COLO668 (cell line): Measurements from ENCODE around the gene TSTD1.
"Not testable (repeated sequence)": the region's sequence is repeated elsewhere in the genome, so short reads cannot be mapped to it uniquely, and the experiment has no call there.

Source experiments
- DNase-seq: peaks from one replicate; lab custom pipeline; 2025; ENCODE audit not compliant: unreplicated experiment; lab: John Stamatoyannopoulos, UW

The TSTD1 gene

DNA sequence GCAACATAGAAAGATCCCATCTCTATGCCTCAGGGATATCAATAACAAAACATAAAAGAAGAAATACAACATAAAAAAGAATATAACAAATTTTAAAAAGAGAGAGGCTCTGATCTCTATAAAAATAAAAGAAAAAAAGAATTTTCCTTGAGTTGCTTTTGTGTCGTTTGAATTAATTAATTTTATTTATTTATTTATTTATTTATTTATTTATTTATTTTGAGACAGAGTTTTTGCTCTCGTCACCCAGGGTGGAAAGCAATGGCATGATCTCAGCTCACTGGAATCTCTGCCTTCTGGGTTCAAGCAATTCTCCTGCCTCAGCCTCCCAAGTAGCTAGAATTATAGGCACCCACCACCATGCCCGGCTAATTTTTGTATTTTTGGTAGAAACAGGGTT lies 26.3 kb downstream of the TSTD1 start:
- no peak for DNase-seq

DNA sequence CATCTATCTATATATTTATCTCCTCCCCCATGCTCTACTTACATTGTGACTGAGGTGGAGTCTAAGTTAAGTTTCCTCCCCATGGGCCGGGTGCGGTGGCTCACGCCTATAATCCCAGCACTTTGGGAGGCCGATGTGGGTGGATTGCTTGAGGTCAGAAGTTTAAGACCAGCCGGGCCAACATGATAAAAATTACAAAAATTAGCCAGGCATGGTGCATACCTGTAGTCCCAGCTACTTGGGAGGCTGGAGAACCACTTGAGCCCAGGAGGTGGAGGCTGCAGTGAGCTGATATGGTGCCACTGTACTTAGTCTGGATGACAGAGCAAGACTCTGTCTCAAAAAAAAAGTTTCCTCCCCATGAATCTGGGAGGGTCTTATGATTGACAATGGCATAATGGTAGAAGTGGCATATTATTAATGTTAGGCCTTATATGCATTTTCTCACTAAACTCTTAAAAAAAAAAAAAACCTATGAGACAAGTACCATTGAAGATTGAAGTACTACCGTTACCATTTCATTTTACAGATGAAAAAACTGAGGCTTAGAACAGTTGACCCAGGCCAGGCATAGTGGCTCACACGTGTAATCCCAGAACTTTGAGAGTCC lies 29.1 kb downstream of the TSTD1 start:
- DNase-seq: no peak

DNA sequence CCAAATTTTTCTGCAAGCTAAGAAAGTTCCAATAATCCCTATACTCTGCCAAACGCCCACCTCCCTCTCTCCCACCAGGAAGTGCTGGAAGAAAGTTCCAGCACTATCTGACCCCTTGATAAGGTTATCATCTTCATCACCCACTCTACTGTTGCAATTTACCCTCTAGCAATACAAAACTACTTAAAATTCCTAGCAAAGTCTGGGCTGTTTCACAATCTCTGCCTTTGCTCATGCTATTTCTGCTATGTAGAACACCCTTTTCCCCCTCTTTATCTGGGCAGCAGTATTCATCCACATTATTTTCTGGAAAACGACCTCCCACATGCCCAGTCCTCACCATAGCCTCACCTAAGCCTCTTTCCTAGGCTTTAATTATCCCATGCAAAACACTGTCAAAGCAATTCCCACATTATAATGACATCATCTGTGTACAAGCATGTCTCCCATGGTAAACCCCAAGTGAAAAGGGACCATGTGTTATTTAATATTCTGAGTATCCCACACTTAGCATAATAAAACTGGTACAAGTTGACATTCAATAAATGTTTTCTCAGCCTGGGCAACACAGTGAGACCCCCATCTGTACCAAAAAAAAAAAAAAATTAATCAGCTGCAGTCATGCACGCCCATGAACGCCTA lies 29.8 kb downstream of the TSTD1 start:
- DNase-seq: no peak

DNA sequence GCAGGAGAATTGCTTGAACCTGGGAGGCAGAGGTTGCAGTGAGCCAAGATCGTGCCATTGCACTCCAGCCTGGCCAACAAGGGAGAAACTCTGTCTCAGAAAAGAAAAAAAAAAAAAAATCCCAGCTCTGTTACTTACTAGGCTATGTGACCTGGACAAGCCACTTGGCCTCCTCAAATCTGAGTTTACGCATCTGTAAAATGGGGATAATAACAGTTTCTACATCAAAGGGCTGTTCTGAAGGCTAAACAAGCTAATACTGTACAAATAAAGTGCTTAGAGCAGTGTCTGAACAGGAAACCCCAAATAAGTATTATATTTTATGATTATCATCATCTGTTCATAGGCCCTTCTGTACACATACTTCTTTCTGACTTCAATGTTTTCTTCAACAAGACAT lies 31.4 kb downstream of the TSTD1 start:
- DNase-seq: no peak

DNA sequence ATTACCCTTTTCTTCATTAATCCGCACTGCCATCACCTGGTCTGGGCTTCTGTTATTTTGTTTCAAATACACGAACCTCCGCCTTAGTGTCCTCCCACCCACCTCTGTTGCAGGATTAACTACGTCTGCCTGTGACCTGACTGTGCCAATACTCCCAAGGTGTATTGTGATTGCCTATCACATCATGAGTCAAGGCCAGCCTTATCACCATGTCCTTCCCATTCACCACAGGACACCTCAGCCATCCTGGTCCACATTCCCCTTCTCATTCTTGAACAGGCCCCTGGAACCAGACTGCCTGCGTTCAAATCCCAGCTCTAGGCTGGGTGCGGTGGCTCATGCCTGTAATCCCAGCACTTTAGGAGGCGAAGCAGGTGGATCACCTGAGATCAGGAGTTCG lies 32.2 kb downstream of the TSTD1 start:
- DNase-seq: no peak

DNA sequence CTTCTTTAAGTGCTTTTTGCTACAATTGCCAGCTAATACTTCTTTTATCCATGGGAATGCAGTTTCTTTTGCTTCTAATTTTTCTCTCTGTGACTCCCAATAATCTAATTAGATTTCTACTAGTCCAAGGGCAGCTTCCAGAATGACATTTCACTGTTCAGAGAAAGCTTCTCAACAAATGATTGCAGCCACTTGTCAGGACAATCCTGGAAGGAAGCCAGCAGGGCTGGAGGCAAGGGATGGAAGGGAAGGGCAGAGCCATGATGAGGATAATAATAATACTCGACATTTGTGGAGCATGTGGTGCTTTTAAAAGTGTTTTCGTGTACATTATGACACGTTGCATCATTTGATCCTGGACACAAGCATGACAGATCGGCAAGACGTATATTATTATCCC lies 37.2 kb downstream of the TSTD1 start:
- DNase-seq: no peak

DNA sequence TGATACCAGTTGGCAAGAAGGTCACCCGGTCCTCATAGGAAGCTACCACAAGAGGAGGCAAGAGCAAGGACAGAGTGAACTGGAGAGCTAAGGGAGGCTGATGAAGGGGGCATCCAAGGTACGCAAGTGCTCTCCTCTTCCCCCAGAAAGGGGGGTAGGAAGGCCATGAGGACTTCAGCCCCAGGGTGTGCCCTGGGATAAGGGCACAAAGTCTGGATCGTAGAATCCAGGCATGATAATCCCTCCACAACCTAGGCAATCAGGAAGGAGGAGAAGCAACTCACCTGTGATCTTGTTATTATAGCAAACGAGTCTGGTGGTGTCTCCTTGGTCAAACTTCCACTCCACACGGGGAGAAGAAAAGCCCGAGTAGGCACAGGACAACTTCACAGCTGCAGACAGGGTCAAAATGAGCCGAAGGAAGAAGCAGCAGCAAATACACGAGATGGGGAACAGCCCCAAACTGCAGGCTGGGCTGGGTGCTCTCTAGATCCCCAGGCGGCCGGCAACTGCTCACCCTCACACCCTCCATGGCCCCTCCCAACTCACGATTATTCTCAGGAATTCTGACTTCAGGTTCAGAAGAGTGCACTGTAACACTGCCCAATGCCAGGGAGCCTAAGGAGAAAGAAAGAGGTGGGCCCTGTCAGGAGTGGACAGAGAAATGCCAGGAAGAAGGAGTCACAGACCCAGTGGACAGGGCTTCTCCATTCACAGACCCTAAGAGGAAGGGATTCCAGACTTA lies 37.9 kb downstream of the TSTD1 start:
- DNase-seq: no peak

DNA sequence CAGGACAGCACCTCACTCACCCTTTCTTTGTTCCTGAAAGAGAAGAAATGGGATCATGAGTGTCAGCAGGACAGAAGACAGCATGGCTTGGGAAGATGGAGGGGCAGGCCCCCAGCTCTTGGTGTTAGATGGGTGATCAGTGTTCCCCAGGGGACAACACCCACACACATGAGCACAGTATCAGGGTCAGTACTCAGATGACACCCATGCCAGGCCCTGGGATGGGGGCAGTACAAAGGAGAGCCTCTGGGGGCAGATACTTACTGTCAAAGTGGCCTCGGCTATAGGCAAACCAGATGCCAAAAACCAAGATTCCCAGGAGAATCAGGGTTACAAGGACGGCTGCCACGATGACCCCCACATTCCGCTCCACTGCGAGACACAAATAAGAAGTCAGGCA lies 39.4 kb downstream of the TSTD1 start:
- DNase-seq: no peak

DNA sequence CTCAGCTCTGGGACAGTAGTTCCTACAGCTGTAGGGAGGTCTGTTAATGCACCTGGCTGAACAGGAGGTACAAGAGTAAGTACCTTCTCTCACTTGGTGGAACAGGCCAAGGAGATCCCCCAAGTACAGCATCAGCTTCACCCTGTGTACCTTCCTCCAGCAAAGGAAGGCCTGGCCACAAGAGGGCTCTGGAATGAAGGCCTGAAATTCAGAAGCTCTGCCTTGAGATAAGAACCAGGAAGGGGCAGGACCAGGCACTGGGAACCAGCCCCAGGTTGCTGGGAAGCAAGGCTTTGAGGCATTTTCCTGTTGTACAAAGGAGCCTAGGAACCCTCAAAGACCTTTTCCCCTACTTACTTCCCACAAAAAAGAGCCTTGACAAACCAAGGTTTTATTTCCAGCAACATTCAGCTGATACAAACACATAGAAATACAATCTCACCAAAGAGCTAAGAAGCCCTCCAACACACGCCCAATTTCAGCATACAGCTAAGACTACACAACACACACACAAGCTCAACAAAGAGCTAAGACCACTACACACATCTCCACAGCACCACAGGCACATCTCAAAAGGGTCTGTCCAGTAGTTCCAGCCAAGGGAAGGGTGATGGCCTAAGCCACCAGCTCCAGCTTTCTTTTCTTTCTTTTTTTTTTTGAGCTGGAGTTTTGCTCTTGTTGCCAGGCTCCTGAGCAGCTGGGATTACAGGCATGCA lies 41.3 kb downstream of the TSTD1 start:
- DNase-seq: peak; percentile 35

DNA sequence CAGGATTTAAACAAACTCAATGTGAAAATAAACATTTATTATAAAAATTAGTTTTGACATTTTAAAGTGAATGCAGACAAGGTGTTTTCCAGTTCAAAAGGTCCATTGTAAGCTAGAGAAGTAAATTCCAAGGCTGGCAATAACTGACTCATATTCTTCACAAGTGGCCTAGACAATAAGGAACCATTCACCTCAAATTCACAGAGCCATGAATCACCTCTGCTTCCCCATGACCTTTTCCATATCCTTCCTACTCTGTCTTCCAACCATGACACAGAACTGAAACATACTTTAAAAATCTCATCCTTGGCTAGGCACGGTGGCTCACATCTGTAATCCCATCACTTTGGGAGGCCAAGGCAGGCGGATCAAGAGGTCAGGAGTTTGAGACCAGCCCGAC lies 42.6 kb downstream of the TSTD1 start:
- DNase-seq: no peak

DNA sequence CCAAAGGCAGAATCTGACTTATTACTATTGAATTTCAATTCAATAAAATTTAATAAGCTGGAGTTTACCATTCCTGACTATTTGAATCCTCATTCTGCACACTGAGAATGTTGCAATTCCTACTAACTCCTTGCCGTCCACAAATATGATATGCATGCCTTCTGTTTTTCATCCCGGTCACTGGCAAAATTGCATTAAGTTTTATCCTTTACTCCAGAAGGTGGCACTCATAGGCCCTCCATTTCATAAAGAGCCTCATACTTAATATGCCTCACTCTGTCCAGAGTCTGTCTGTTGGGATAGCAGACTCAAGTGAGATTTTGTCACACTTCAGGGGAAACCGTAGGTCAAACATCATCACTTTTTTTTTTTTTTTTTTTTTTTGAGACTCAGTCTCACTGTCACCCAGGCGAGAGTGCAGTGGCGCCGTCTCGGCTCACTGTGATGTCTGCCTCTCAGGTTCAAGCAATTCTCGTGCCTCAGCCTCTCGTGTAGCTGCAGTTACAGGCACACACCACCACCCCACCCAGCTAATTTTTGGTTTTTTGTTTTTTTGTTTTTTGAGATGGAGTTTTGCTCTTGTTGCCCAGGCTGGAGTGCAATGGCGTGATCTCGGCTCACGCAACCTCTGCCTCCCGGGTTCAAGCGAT lies 45.1 kb downstream of the TSTD1 start:
- DNase-seq: no peak

DNA sequence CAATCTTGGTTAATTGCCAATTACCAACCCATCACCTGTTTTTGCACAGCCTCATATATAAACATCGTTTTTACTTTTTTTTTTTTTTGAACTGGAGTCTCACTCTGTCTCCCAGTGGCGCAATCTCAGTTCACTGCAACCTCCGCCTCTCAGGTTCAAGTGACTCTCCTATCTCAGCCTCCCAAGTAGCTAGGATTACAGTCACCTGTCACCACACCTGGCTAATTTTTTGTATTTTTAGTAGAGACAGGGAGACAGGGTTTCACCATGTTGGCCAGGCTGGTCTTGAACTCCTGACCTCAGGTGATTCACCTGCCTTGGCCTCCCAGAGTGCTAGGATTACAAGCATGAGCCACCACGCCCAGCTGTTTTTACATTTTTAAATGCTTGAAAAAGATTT lies 46.7 kb downstream of the TSTD1 start:
- not testable (repeated sequence) for DNase-seq
